IPS-18c (cell line): Measurements from ENCODE around the gene WBP1.
A peak's percentile ranks its signal among the peaks of the same experiment; 100 is the strongest.

ENCODE experiments used
- H3K4me3 ChIP-seq: 2 replicates; pipeline ENCODE4 v1.7.0; 2013; ENCODE audit warnings: low read depth, mild to moderate bottlenecking, low read length, moderate library complexity; ENCODE audit not compliant: insufficient read depth
- H3K9me3 ChIP-seq: one replicate; pipeline ENCODE4 v1.6.1; 2013; ENCODE audit warnings: mild to moderate bottlenecking, low read length, moderate library complexity; ENCODE audit not compliant: control insufficient read depth, insufficient read depth

The WBP1 gene

GRCh38 chr2:74503506-74504475 is 45.6 kb downstream of the WBP1 start:
- Histone ChIP-seq H3K4me3 (peak overlapping the region; percentile 68), H3K9me3 (no peaks in the 10 kb centered on the region)

GRCh38 chr2:74504591-74504990 is 46.4 kb downstream of the WBP1 start:
- no peak overlapping the region for H3K4me3 ChIP-seq

GRCh38 chr2:74505448-74506246 is 47.4 kb downstream of the WBP1 start:
- no peaks in the 10 kb centered on the region for H3K9me3 ChIP-seq
- H3K4me3 ChIP-seq, result no peak overlapping the region

More at GRCh38 chr2:74504591-74504990, 46.4 kb downstream of the WBP1 start:
- no peaks in the 10 kb centered on the region for H3K9me3 ChIP-seq

- Histone ChIP-seq H3K9me3 (no peaks in the 10 kb centered on the region), H3K4me3 (peak within 1 kb of the TSS; percentile 94)
Measured at GRCh38 chr2:74507145-74507925, 49.1 kb downstream of the WBP1 start, which contains the start of gene PCGF1. TSS of gene PCGF1 (minus strand) at chr2:74507695. CDS start at chr2:74507668, 27 bp downstream.

GRCh38 chr2:74507926-74508520 is 49.8 kb downstream of the WBP1 start:
- no peaks in the 10 kb centered on the region for H3K9me3 ChIP-seq
- H3K4me3 ChIP-seq, result peak overlapping the region; percentile 94

GRCh38 chr2:74510272-74510671 is 52.0 kb downstream of the WBP1 start:
- no peaks in the 10 kb centered on the region for H3K9me3 ChIP-seq
- no peak overlapping the region for H3K4me3 ChIP-seq
